Measurements from ENCODE around the gene FNDC1. TPM values are rescaled to one million over a fixed set of nuclear protein-coding genes. Genes with fewer than 3 reads are reported as not detected.

Gene FNDC1
- total and polyA plus RNA-seq, 3 donors from 2014 or later, result 0.87 to 4.9 (median 1.7) TPM

DNA sequence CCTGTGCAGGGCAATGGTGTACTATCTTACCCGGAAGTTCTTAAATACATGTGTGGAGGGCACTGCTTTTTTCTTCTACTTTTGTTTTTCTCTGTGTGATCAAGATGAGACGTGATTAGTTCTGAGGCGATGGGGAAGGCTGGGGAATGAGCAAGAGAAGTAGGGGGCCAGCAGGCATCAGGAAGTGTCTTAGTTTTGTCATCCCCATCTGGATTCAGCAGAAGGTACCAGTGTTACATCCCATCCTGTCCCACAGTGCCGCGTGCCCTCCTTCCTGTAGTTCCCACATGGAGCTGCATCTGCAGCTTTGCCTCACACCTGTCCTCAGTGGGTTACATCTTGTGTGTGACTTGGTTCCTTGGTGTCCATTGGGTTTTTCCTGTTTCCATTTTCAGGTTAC is 86.9 kb downstream of the FNDC1 start:
- no peak for DNase-seq
- Histone ChIP-seq H3K27me3 (no peaks in the 10 kb centered on the region), H3K9me3 (no peaks in the 10 kb centered on the region), H3K36me3 (ENCODE audit: low read depth, missing control alignments) (no peaks in the 10 kb centered on the region), H3K4me1 (no peaks in the 10 kb centered on the region), H3K4me3 (no peak overlapping the region), H3K27ac (no peak overlapping the region)
- TF ChIP-seq, protein P1, sequence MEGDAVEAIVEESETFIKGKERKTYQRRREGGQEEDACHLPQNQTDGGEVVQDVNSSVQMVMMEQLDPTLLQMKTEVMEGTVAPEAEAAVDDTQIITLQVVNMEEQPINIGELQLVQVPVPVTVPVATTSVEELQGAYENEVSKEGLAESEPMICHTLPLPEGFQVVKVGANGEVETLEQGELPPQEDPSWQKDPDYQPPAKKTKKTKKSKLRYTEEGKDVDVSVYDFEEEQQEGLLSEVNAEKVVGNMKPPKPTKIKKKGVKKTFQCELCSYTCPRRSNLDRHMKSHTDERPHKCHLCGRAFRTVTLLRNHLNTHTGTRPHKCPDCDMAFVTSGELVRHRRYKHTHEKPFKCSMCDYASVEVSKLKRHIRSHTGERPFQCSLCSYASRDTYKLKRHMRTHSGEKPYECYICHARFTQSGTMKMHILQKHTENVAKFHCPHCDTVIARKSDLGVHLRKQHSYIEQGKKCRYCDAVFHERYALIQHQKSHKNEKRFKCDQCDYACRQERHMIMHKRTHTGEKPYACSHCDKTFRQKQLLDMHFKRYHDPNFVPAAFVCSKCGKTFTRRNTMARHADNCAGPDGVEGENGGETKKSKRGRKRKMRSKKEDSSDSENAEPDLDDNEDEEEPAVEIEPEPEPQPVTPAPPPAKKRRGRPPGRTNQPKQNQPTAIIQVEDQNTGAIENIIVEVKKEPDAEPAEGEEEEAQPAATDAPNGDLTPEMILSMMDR (IDR thresholded peaks at IDR 0.05), result no peak
- no peak for TF ChIP-seq POLR2A (IDR thresholded peaks at IDR 0.05)
- 92 to 97% methylated on average over 5 of the region's 5 CpGs for WGBS, 2 donors
- intact Hi-C loops (cut with DNase I; ENCODE audit: low total_unique reads), result no loop called here

DNA sequence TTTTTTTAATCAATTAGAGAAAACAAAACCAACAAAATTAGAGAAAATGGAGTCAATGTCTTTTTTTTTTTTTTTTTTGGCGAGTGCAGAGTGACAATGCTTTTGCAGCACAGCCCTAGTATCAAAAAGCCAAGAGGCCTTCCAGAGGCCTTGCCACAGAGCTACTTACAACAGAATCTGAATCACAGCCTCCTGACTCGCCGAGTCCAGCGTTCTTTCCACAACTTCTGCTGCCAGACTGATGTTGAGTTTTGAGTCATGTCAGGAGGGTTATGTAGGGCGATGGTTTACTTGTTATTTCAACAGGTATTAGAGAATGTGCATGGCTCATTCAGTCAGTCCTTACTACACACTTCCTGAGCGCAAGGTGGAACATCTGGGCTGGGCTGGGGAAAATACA is 88.6 kb downstream of the FNDC1 start:
- Histone ChIP-seq H3K9me3 (no peaks in the 10 kb centered on the region), H3K27ac (no peak overlapping the region), H3K36me3 (ENCODE audit: low read depth, missing control alignments) (no peaks in the 10 kb centered on the region), H3K27me3 (no peaks in the 10 kb centered on the region), H3K4me1 (no peaks in the 10 kb centered on the region), H3K4me3 (no peak overlapping the region)
- no peak for DNase-seq
- intact Hi-C loops (cut with DNase I; ENCODE audit: low total_unique reads), result no loop called here
- WGBS, 2 donors, result 90 to 96% methylated on average over 6 of the region's 6 CpGs
- no peak for TF ChIP-seq POLR2A (IDR thresholded peaks at IDR 0.05)
- TF ChIP-seq, protein P1 (IDR thresholded peaks at IDR 0.05), result no peak

DNA sequence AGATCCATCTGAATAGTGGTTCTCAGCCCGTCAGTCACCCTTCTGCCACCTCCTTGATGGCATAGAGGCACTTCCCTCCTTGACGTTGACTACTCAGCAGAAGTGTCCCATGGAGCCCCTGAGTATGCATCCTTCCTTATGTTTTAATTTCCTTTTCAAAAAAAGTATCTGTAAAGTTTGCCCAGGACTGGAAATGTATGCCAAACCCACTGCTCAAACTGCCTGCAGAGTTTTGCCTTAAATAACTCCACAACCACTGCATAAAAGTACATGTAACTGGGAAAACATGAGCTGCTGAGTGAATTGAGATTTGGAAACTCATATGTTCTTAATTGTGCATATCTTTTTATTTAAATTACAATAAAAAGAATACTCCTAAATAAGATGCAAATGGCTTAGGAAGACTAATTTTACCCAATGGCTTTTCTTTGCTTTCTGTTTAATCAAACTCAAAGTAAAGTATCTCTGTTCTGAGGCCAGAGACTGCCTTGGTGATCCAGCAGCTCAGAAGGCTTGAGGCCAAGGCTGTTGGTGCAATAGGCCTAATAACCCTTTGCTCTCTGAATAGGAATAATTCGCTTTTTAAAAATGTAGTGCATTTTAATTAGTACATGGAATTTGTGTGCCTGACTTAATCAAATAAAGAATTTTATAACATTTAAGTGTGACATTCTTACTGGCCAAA is 90.4 kb downstream of the FNDC1 start:
- no peak overlapping the region for H3K27ac ChIP-seq
- H3K9me3 ChIP-seq, result no peaks in the 10 kb centered on the region
- intact Hi-C loops (cut with DNase I; ENCODE audit: low total_unique reads), result no loop called here
- WGBS, 2 donors, result 82 to 83% methylated on average over 3 of the region's 3 CpGs
- DNase-seq, result no peak
- no peaks in the 10 kb centered on the region for H3K27me3 ChIP-seq
- H3K4me1 ChIP-seq, result no peaks in the 10 kb centered on the region
- H3K36me3 ChIP-seq (ENCODE audit: low read depth, missing control alignments), result no peaks in the 10 kb centered on the region
- no peak for TF ChIP-seq POLR2A (IDR thresholded peaks at IDR 0.05)
- TF ChIP-seq, protein P1 (IDR thresholded peaks at IDR 0.05), result no peak
- no peak overlapping the region for H3K4me3 ChIP-seq

- TF ChIP-seq, protein P1 (IDR thresholded peaks at IDR 0.05), result no peak
- no peak for TF ChIP-seq POLR2A (IDR thresholded peaks at IDR 0.05)
- H3K9me3 ChIP-seq, result no peaks in the 10 kb centered on the region
- 92% methylated on average over 4 of the region's 4 CpGs for WGBS, 2 donors
- intact Hi-C loops (cut with DNase I; ENCODE audit: low total_unique reads), result no loop called here
- H3K4me1 ChIP-seq, result no peaks in the 10 kb centered on the region
- no peak overlapping the region for H3K4me3 ChIP-seq
- DNase-seq, result no peak
- no peaks in the 10 kb centered on the region for H3K36me3 ChIP-seq (ENCODE audit: low read depth, missing control alignments)
- no peaks in the 10 kb centered on the region for H3K27me3 ChIP-seq
- H3K27ac ChIP-seq, result no peak overlapping the region
Measured at GRCh38 chr6:159260208-159260607, 91.0 kb downstream of the FNDC1 start.

DNA sequence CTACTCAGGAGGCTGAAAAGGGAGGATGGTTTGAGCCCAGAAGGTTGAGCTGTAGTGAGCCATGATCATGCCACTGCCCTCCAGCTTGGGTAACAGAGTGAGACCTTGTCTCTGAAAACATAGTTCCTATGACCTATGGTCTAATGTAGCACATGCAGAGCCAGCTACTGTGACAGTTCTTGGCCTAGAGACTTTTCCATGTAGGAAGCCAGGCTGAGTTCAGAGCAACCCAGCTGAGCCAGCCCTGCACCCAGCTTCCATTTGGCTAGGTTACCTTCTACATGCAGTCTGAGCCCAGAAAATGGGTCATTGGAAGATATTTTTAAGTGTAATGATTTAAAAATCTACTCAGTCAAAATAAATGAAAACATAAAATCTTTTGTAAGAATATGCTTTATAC is 92.8 kb downstream of the FNDC1 start:
- H3K27me3 ChIP-seq, result no peaks in the 10 kb centered on the region
- intact Hi-C loops (cut with DNase I; ENCODE audit: low total_unique reads), result no loop called here
- no peaks in the 10 kb centered on the region for H3K4me1 ChIP-seq
- H3K9me3 ChIP-seq, result no peaks in the 10 kb centered on the region
- DNase-seq, result no peak
- H3K4me3 ChIP-seq, result no peak overlapping the region
- TF ChIP-seq POLR2A (IDR thresholded peaks at IDR 0.05), result no peak
- TF ChIP-seq, protein P1 (IDR thresholded peaks at IDR 0.05), result no peak
- H3K36me3 ChIP-seq (ENCODE audit: low read depth, missing control alignments), result no peaks in the 10 kb centered on the region
- H3K27ac ChIP-seq, result no peak overlapping the region
